Germinal center (tissue), 1 donor: Measurements from ENCODE around the gene HSD17B2.
"Not testable (repeated sequence)": the region's sequence is repeated elsewhere in the genome, so short reads cannot be mapped to it uniquely, and the experiment has no call there.

Experiments
- DNase-seq: peaks from one replicate; pipeline ENCODE4 v3.0.0; 2012; ENCODE audit warnings: mixed read lengths, low spot score

The HSD17B2 gene

DNA sequence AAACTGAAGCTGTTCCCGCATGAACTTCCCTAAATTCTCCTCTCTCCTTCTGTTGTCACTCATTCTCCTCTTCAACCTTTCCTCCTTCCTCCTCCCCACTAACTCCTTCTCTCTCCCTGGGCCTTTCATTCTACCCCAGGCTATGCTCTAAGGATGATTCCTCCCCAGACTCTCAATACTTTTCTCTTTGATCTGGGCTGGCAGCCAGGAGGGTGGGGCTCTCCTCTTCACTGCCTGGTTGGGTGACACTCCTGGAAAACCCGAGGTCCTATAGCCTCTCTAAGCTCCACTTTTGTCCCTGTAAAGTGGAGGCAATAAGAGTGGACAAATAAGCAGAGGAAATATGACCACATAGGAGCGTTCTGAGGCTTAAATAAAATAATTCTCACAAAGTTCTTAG lies 46.2 kb downstream of the HSD17B2 start:
- no peak for DNase-seq

DNA sequence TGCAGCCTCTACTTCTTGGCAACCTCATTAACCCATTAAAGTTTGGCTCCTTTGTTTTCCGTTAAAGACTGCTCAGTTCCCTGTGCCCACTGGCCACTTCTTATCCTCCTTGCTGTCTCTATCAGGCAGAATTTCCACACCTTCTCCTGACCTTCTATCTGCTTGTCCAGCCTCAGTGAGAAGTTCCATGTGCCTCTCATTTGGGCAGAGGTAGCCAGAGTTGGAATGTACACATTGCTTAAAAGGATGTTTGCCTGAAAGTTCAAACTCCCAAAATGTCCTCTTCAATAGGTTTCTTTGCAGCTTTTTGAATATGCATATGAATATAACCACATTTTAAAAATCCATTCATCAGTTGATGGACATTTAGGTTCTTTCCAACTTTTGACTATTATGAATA lies 47.0 kb downstream of the HSD17B2 start:
- no peak for DNase-seq

DNA sequence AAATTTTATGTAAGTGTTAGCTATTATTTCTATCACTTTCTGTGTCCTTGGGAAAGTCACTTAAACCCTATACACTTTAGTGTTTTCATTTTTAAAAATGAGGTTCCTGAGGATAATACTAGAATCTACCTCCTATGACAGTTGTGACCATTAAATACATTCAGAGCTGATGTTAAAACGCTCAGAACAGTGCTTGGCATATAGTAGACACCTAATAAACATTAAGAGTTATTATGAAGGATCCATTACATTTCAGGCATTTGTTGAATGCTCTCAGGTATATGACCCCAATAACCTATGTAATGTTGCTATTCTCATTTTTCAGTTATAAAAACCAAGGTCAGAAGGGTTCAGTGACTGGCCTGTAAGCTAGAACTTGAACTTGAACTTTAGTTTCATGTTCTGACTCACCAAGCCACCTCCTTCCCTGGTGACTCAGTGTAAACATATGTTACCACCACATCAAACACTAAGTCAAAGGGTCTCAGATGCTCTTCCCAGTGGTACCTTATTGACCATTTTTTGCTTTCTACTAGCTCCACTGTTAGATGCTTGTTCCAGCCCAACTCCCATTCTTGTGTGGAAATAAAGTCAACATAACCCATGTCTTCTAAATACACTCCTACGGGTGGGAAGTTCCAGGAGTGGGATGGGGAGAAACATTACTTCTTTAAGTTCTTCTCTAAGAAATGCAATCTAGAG lies 47.6 kb downstream of the HSD17B2 start:
- no peak for DNase-seq

DNA sequence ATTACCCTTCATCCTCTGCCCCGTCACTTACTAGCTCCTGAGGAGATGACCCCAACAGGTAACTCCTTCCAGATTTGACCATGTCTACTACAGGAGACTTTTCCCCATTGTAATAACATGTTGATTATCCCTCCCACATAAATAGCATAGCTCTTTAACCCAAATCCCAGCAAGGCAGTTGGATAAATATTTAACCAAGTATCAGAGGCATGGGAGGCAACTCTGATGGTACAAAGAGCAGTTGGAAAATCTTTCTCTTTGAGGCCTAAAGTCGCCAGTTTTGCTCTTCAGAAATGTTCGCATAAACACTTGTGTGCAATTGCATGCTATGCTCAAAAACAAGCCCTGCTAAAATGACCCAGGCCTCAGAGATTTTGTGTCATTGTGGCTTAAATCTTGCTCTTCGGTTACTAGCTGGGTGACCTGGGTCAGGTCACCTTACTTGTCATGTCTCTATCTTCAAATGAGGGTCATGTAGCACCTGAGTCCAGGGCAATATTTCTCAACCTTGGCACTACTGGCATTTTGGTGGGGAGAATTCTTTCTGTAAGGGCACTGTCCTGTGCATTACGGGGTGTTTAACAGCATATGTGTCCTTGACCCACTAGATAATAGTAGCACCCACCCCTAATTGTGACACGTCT lies 48.8 kb downstream of the HSD17B2 start:
- DNase-seq: no peak

DNA sequence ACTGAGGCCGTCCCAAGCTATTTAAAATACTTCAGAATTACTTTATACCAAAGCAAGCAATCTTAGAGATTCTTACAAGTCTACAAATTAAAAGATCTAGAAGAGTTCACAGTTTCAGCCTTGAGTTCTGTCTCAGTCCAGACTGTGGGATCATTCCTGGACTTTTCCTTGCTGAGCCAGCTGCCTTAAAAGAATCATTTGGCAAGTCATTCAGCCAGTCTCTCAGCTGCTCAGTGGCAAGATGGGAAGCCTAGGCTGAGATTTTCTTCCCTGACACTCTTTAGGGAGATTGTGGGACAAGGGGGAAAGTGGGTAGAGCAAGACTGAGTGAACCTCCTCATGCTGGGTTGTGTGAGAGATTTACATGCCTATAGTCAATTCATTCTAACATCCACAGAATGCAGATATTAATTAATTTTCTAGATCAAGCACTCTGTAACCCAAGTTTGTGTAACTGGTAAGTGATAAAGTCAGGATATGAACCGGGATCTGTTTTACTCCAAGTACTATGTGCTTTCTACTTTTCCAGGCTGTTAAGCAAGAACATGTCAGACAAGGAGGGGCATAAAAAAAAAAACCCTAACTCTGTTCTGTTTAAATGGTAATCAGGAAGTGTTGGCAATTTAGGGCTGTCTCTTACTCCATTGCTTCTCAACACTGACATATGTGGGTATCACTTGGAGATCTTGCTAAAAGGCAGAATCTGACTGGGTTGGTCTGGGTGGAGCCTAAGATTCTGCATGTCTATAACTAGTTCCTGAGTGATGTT lies 50.1 kb downstream of the HSD17B2 start:
- no peak for DNase-seq

DNA sequence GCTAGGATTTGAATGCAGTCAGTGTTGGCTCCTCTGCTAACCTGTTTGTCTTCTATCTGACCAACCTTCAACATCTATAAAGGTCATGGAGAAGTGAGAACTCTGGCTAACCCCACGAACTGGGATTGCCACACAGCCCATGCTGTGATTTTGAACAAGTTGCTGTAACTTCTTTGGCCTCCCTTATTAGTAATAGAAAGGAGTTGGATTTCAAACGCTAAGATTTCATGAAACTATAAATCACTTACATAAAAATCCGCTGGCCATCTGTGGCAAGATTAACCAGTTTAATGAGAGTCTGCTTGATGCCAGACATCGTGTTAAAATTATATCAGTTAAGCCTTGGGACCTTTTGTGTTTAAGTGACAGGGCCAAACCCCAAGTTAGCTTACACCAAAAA lies 53.4 kb downstream of the HSD17B2 start:
- DNase-seq: no peak

DNA sequence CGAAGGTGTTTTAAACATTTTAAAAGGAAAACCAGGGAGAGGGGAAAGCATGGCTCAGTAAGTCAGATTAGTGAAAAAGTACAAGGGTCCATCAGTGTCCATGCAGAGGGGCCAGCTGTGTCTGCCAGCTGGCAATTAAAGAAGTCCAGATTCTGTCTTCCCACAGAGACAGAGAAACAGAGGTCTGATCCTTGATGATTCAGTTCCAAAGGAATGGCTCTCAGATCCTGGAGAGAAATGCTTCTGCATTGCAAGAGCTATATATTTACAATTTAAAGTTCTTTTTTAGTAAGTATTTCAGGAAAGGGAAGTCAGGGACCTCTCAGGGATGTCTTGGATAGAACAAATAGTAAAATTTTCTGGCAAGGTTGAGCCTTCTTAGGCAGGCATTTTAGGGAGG lies 56.2 kb downstream of the HSD17B2 start:
- no peak for DNase-seq

DNA sequence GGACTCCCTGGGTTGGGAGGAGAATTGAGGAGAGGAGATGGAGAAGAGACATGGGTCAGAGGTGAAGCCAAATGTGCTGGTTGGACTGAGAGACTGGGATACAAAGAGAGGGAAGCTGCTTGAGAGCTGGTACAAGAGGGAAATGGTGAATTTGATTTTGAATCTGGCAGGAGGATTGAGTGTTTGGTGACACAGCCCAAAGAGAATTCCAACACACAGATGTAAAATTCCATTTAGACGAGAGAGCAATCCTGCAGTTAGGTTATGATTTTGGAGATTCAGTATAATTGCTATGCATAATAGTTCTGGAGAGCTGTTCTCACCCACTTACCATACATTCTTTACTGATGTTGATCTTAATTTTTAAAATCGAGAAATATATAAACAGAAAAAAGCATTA lies 57.7 kb downstream of the HSD17B2 start:
- DNase-seq: no peak

DNA sequence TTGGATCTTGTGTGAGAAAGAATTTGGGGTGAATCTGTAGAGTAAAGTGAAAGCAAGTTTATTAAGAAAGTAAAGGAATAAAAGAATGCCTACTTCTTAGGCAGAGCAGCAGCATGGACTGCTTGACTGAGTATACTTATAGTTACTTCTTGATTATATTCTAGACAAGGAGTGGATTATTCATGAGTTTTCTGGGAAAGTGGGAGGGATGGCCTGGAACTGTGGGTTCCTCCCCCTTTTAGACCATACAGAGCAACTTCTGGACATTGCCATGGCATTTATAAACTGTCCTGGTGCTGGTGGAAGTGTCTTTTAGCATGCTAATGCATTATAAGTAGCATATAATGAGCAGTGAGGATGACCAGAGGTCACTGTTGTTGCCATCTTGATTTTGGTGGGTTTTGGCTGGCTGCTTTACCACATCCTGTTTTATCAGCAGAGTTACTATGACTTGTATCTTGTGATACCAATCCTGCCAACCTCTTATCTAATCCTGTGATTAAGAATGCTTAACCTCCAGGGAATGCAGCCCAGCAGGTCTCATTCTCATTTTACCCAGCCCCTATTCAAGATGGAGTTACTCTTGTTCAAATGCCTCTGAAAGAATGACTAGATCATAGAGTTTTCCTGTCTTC lies 58.7 kb downstream of the HSD17B2 start:
- no peak for DNase-seq

DNA sequence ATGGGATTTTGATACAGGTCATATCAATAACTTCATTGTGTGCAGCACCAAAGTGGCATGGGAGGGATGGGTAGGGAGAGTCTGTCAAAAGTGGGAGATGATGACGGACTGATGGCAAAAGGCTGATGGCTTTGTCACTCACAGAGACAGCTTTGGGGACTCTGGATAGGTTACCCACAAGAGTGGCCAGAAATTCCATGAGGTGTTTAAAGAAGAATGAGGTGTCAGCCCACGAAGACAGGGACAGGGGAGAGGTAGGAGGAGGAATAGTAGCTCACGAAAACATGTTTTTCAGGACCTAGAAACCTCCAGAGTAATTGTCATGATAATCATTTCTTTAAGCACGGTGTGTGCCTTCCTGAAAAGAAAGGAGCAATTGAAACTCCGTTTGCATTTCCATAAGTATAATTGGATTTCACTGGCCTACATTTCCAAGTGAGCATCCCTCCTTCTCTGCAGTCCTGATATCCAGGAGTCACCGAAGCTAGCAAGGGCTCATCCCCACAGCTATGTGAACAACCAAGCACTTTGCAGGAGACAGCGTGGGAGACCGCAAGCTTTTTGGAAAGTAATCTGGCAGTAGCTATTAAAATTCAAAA lies 60.0 kb downstream of the HSD17B2 start:
- no peak for DNase-seq

DNA sequence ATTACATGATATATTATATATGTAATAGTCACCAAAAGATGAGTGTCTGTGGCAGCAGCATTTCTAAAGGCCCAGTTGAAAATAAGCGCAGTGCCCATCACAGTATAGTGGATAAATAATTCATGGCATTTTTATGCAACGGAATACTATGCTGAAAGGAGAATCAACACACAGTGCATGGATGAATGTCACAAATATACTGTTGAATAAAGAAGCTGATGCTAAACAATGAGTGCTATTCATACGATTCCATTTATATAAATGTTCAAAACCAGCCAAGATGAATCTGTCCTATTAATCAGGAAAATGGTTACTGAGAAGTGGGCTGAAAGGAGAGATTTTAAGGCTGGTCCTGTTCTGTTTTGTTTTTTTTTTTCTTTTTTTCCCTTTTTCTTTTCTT lies 61.6 kb downstream of the HSD17B2 start:
- no peak for DNase-seq

DNA sequence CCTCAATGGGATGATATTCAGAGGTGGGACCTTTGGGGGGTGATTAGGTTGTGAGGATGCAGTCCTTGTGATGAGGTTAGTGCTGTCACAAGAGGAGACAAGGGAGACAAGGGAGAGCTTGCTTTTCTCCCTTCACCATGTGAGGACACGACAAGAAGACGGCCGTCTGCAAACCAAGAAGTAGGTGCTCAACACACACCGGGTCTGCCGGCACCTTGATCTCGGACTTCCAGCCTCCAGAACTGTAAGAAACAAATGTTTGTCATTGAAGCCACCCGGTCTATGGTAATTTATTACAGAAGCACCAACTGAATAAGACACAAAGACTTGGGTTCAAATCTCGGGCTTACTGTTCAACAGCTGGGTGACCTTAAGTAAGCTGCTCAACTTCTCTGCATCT lies 70.1 kb downstream of the HSD17B2 start:
- DNase-seq: no peak

DNA sequence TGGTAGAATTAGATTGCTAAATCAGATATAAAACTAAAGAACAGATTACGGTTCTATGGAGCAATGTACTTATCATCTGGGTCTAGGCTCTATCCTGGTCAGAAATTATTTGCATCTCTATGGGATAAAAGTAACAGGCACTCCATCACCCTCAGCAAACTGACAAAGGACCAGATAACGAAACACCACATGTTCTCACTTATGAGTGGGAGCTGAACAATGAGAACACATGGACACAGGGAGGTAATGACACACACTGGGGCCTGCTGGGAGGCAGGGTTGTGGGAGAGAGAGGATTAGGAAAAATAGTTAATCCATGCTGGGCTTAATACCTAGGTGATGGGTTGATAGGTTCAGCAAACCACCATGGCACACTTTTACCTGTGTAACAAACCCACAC lies 73.0 kb downstream of the HSD17B2 start:
- DNase-seq: no peak

DNA sequence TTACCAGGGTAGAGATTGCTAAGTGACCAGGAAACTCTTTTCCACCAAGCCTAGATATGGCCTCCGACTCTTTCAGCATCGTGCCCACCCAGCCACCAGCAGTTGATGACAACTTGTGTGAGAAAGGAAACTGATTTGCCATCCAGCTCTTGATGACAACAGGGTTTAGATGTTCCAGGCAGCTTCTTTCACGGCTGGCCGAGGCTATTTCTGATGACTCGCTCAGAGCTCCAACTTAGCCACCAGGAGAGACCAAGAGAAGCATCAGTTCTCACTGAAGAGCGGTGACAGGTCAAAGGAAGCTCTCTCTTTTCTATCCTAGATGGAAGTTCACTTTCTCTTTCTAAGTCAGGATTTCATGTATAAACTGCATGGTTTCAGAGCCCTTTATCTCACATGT lies 73.7 kb downstream of the HSD17B2 start:
- DNase-seq: no peak

DNA sequence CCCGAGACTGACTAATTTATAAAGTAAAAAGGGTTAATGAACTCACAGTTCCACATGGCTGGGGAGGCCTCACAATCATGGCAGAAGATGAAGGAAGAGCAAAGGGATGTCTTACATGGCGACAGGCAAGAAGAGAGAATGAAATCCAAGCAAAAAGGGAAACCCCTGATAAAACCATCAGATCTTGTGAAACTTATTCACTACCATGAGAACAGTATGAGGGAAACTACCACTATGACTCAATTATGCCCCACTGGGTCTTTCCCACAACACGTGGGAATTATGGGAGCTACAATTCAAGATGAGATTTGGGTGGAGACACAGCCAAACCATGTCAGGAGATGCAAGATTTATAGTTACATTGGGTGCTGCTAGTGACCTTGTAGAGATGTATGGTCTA lies 74.2 kb downstream of the HSD17B2 start:
- DNase-seq: not testable (repeated sequence)

DNA sequence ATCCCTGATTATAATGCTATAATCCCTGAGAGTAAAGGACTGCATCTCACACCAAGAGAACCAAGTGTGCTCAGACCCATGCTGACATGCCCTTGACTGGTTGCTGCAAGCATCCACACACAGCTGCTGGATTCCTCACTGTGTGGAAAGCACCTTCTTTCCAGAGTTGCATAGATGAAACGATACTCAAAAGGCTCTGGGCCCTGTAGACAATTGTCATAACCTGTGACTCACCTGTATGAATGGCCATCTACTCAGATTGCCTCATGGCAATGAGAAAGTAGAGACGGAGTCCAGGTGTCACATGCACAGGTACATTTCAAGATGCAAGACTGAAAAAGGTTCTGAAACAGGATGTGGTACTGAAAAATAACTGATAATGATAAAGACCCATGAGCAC lies 76.9 kb downstream of the HSD17B2 start:
- no peak for DNase-seq

DNA sequence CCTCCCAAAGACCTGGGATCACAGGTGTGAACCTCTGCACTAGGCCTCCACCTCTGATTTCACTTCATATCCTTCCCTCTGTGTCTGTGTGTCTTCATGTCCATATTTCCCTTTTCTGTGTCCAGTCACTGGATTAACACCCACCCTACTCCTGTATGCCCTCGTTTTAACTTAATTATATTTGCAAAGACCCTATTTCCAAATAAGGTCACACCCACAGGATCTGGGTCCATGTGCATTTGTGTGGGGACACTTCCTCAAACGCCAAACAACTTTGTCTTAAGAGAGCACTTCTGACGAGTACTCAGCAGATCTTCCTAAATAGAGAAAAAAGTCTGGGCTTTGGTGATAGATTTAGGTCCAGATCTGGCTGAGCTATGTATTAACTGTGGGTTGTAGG lies 78.7 kb downstream of the HSD17B2 start:
- no peak for DNase-seq

DNA sequence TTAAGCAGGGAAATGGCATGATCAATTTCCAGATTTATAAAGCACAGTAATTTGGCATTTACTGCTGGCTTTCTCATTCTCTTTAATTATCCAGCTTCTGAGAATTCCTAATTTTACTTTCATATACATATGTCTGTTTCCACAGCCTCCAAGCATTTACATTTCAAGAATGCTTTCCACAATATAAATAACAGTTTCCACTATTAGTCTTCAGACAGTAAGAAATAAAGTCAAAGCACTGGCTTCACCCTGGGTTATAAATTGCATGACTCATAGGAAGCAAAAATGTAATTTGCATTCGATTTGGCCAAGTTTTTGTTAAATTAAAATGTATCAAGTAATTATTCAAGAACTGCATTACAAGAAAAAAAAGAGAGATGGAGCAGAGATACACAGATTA lies 81.5 kb downstream of the HSD17B2 start:
- no peak for DNase-seq

DNA sequence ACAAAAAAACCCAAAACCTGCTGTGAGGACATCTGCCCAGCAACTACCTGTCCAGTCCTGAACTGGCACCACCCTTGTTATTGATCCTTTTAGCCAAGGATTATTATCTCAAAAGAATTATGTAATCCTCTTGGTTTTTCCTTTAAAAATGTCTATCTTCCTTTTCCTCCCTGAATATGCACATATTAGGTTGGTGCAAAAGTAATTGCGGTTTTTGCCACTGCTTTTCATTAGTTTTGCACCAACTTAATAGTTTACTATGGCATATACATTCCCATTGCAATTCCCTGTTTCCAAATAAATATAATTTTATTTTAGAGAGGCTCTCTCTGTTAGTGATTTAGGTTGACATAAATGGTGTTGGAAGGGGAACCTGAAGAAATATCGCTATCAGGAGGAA lies 83.7 kb downstream of the HSD17B2 start:
- no peak for DNase-seq

DNA sequence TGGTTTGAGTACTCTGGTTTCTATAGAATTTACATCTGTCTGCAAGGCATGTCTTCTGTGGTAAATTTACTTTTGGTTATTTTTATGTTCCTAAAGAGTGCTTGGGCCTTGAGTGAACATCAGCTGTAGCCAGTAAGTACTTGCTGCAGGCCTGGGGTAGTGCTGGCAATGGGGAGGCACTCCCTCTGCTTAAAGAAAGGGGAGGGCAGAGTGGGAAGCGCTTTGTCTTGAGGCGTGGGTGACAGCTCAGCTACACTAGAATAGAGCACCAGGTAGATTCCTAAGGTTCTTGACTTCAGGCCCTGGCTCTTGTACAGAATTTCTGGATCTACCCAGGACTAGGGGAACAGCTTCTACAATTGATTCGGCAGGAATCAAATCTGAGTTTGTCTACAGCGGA lies 84.4 kb downstream of the HSD17B2 start:
- no peak for DNase-seq

DNA sequence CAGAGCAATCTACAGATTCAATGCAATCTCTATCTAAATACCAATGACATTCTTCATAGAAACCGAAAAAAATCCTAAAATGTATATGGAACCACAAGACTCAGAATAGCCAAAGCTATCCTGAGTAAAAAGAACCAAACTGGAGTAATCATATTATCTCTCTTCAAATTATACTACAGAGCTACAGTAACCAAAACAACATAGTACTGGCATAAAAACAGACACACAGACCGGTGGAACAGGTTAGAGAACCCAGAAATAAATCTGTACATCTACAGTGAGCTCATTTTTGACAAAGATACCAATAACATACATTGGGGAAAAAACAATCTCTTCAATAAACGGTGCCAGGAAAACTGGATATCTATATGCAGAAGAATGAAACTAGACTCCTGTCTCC lies 89.6 kb downstream of the HSD17B2 start:
- no peak for DNase-seq

DNA sequence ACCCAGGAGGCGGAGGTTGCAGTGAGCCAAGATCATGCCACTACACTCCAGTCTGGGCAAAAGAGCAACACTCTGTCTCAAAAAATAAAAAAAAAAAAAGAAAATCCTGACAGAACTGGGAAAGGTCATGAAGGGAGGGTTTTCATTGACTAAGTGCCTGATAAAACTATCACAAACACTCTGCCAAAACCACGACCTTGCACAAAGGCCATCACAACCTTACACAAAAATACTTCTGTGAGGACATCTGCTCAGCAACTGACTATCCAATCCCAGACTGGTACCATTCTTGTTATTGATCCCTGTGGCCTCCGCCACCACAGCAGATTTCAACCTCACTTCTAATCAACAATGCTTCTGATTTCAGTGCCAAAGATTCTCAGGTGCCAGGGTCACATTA lies 94.8 kb downstream of the HSD17B2 start:
- no peak for DNase-seq

DNA sequence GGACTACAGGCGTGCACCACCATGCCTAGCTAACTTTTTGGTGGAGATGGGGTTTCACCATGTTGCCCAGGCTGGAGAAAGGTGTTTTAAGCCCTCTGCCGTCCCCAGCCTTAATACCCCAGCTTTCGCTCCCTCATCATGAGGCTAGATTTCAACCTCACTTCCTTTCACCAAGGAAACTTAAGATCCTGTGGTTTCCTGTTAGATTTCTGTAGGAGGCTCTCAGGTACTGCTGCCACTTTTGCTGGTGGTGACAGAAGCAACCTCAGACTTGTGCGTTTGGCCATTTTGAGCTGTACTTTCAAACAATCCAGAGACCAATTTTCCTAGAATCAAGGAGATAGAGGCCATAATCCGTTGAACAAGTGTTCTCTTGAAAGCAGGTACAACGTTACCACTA lies 98.7 kb downstream of the HSD17B2 start:
- no peak for DNase-seq
